Duodenal mucosa (tissue), 2 donors: ENCODE results near the gene CALHM6.

Source experiments
- H3K27ac ChIP-seq: one replicate; pipeline ENCODE4 v1.7.0; 2013; ENCODE audit warnings: low read depth, low read length
- H3K27me3 ChIP-seq, 2 donors: one replicate each; pipeline ENCODE4 v1.7.0; 2013; ENCODE audit warnings: low read length in 2 of 2, control low read depth in 1 of 2; ENCODE audit not compliant: insufficient read depth in 2 of 2, control insufficient read depth in 1 of 2
- H3K36me3 ChIP-seq, 2 donors: one replicate each; pipeline ENCODE4 v1.7.0; 2013; ENCODE audit warnings: low read length in 2 of 2, control low read depth in 1 of 2; ENCODE audit not compliant: insufficient read depth in 2 of 2, control insufficient read depth in 1 of 2
- H3K4me1 ChIP-seq, 2 donors: one replicate each; pipeline ENCODE4 v1.7.0; 2013; ENCODE audit warnings: low read length in 2 of 2, control low read depth in 1 of 2; ENCODE audit not compliant: insufficient read depth in 2 of 2, control insufficient read depth in 1 of 2
- H3K4me3 ChIP-seq, 2 donors: one replicate each; pipeline ENCODE4 v1.7.0; 2013; ENCODE audit warnings: low read length in 2 of 2, low read depth in 1 of 2
- H3K9ac ChIP-seq, 2 donors: one replicate each; pipeline ENCODE4 v1.7.0; 2013; ENCODE audit warnings: low read length in 2 of 2, low read depth in 1 of 2
- H3K9me3 ChIP-seq, 2 donors: one replicate each; pipeline ENCODE4 v1.7.0; 2013; ENCODE audit warnings: low read length in 2 of 2, control low read depth in 1 of 2; ENCODE audit not compliant: control insufficient read depth in 1 of 2

CALHM6 gene

GRCh38 chr6:116456106-116456505, 5.1 kb upstream of the CALHM6 start:
- peaks cover 0 to 3% of the 10 kb centered on the region in 2 donors for H3K27me3 ChIP-seq
- no peaks in the 10 kb centered on the region for H3K36me3 ChIP-seq
- no peak overlapping the region for H3K9ac ChIP-seq
- no peak overlapping the region for H3K27ac ChIP-seq
- no peak overlapping the region for H3K4me3 ChIP-seq
- H3K4me1 ChIP-seq = peaks cover 5% of the 10 kb centered on the region in 2 donors
- H3K9me3 ChIP-seq = no peaks in the 10 kb centered on the region

- no peak overlapping the region for H3K4me3 ChIP-seq
- no peak overlapping the region for H3K27ac ChIP-seq
- peaks cover 0 to 3% of the 10 kb centered on the region in 2 donors for H3K4me1 ChIP-seq
Observed at GRCh38 chr6:116456927-116457326, 4.2 kb upstream of the CALHM6 start.

DNA sequence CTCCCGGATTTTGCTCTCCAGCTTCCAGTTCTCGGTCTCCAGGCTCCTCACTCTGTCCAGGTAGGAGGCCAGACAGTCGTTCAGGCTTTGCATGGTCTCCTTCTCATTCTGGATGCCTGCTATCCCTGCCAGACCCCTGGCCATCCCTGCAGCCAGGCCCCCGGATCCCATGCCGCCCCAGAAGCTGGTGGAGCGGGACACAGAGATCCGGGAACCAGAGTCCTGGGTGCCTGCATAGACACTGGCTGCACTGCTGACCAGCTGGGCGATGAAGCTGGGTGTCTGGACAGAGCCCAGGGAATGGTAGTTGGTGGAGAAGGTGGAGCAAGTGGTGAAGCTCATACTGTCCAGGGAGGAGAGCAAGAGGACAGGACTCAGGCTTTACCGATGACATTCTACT, 2.9 kb upstream of the CALHM6 start:
- Histone ChIP-seq H3K9me3 (no peaks in the 10 kb centered on the region), H3K27ac (no peak overlapping the region), H3K36me3 (no peaks in the 10 kb centered on the region), H3K9ac (no peak overlapping the region), H3K4me3 (no peak overlapping the region), H3K27me3 (peaks cover 3 to 5% of the 10 kb centered on the region in 2 donors), H3K4me1 (peaks cover 8% of the 10 kb centered on the region in 2 donors)

More at GRCh38 chr6:116456927-116457326, 4.2 kb upstream of the CALHM6 start:
- Histone ChIP-seq H3K36me3 (no peaks in the 10 kb centered on the region), H3K9ac (no peak overlapping the region), H3K27me3 (peaks cover 0 to 3% of the 10 kb centered on the region in 2 donors), H3K9me3 (no peaks in the 10 kb centered on the region)

- Histone ChIP-seq H3K9ac (no peak overlapping the region), H3K4me3 (no peak overlapping the region), H3K27ac (no peak overlapping the region), H3K9me3 (no peaks in the 10 kb centered on the region), H3K27me3 (peaks cover 0 to 10% of the 10 kb centered on the region in 2 donors), H3K36me3 (no peaks in the 10 kb centered on the region), H3K4me1 (peaks cover 8% of the 10 kb centered on the region in 2 donors)
Observed at GRCh38 chr6:116459927-116460326, 1.2 kb upstream of the CALHM6 start.

DNA sequence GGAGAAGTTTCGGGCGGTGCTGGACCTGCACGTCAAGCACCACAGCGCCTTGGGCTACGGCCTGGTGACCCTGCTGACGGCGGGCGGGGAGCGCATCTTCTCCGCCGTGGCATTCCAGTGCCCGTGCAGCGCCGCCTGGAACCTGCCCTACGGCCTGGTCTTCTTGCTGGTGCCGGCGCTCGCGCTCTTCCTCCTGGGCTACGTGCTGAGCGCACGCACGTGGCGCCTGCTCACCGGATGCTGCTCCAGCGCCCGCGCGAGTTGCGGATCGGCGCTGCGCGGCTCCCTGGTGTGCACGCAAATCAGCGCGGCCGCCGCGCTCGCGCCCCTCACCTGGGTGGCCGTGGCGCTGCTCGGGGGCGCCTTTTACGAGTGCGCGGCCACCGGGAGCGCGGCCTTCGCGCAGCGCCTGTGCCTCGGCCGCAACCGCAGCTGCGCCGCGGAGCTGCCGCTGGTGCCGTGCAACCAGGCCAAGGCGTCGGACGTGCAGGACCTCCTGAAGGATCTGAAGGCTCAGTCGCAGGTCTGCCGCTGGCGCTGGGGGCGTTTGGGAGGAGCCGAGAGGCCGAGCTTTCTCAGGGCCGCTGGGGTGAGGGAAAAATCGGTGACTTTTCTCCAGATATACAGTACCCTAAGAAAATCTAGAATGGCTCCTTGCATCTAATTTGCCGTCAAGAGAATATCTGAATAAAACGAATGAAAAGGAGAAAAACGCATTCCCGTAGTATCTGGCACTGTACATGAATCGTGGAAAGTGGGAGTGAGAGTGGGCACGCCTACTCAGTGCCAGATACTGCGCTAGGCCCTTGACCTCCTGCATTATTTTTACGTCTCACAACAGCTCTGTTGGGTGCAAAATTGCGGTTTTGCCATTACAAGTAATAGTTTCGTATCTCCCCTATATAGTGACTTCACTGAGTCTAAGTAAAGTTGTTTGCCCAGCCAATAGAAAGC, 1.0 kb downstream of the CALHM6 start:
- peak overlapping the region; percentile 67 to 75 for H3K4me3 ChIP-seq
- no peaks in the 10 kb centered on the region for H3K9me3 ChIP-seq
- H3K36me3 ChIP-seq = no peaks in the 10 kb centered on the region
- peak overlapping the region; percentile 15 to 34 for H3K9ac ChIP-seq
- peak overlapping the region; percentile 48 for H3K27ac ChIP-seq
- peaks cover 0 to 10% of the 10 kb centered on the region in 2 donors for H3K27me3 ChIP-seq
- peaks cover 8% of the 10 kb centered on the region in 2 donors for H3K4me1 ChIP-seq

DNA sequence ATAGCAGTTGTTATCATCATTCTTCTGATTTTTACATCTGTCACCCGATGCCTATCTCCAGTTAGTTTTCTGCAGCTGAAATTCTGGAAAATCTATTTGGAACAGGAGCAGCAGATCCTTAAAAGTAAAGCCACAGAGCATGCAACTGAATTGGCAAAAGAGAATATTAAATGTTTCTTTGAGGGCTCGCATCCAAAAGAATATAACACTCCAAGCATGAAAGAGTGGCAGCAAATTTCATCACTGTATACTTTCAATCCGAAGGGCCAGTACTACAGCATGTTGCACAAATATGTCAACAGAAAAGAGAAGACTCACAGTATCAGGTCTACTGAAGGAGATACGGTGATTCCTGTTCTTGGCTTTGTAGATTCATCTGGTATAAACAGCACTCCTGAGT, 2.1 kb downstream of the CALHM6 start:
- peaks cover 8% of the 10 kb centered on the region in 2 donors for H3K4me1 ChIP-seq
- no peak overlapping the region for H3K27ac ChIP-seq
- no peaks in the 10 kb centered on the region for H3K9me3 ChIP-seq
- no peak overlapping the region for H3K4me3 ChIP-seq
- no peak overlapping the region for H3K9ac ChIP-seq
- no peaks in the 10 kb centered on the region for H3K36me3 ChIP-seq
- peaks cover 0 to 10% of the 10 kb centered on the region in 2 donors for H3K27me3 ChIP-seq

- peaks cover 8% of the 10 kb centered on the region in 2 donors for H3K4me1 ChIP-seq
- H3K4me3 ChIP-seq = no peak overlapping the region
- H3K27me3 ChIP-seq = peaks cover 0 to 10% of the 10 kb centered on the region in 2 donors
- no peaks in the 10 kb centered on the region for H3K36me3 ChIP-seq
- no peak overlapping the region for H3K27ac ChIP-seq
- no peak overlapping the region for H3K9ac ChIP-seq
- H3K9me3 ChIP-seq = no peaks in the 10 kb centered on the region
Observed at GRCh38 chr6:116465246-116465645, 4.1 kb downstream of the CALHM6 start.

GRCh38 chr6:116467096-116467495, 5.9 kb downstream of the CALHM6 start:
- Histone ChIP-seq H3K4me1 (peaks cover 5 to 8% of the 10 kb centered on the region in 2 donors), H3K27ac (no peak overlapping the region), H3K36me3 (no peaks in the 10 kb centered on the region), H3K9ac (no peak overlapping the region), H3K27me3 (peaks cover 0 to 10% of the 10 kb centered on the region in 2 donors), H3K4me3 (no peak overlapping the region), H3K9me3 (no peaks in the 10 kb centered on the region)

GRCh38 chr6:116467514-116467913, 6.3 kb downstream of the CALHM6 start:
- H3K36me3 ChIP-seq = no peaks in the 10 kb centered on the region
- peaks cover 1 to 4% of the 10 kb centered on the region in 2 donors for H3K4me1 ChIP-seq
- no peak overlapping the region for H3K4me3 ChIP-seq
- no peak overlapping the region for H3K9ac ChIP-seq
- no peak overlapping the region for H3K27ac ChIP-seq
- no peaks in the 10 kb centered on the region for H3K9me3 ChIP-seq
- H3K27me3 ChIP-seq = peaks cover 0 to 9% of the 10 kb centered on the region in 2 donors

DNA sequence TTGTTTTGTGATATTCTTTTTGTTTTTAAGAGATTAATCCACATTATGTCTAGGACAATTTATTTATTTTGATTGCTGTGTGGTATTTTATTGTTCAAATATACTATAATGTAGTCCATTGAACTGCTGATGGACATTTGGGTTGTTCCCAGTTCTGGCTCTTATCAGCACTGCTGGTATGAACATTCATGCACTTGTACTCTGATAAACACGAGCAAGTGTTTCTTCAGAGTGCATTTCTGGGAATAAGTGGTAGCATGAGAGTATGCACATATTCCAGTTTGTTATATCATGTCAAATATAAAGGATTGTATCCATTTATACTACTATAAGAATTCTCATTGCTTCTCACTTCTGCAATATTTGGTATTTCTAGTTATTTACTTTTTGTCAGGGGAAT, 7.1 kb downstream of the CALHM6 start:
- Histone ChIP-seq H3K27ac (no peak overlapping the region), H3K4me1 (no peaks in the 10 kb centered on the region), H3K36me3 (no peaks in the 10 kb centered on the region), H3K9me3 (no peaks in the 10 kb centered on the region), H3K4me3 (no peak overlapping the region), H3K27me3 (peaks cover 0 to 4% of the 10 kb centered on the region in 2 donors), H3K9ac (no peak overlapping the region)
